HepG2 (cell line): Measurements from ENCODE around the gene KLHL3. TPM values are rescaled to one million over a fixed set of nuclear protein-coding genes. Genes with fewer than 3 reads are reported as not detected.
A peak's percentile ranks its signal among the peaks of the same experiment; 100 is the strongest.

Experiments used
- FOSL1 ChIP-seq: sonication (generic); formaldehyde crosslinking; IDR thresholded peaks from 2 replicates; pipeline ENCODE4 v1.9.0; 2021; ENCODE audit warnings: missing genetic modification reagents, borderline replicate concordance
- HES4 ChIP-seq: sonication (generic); formaldehyde crosslinking; IDR thresholded peaks from 2 replicates; pipeline ENCODE4 v1.9.0; 2021; ENCODE audit warnings: mild to moderate bottlenecking, missing genetic modification reagents, borderline replicate concordance
- PAF1 ChIP-seq: IDR thresholded peaks from 2 replicates; pipeline ENCODE4 v1.6.1; 2016; ENCODE audit warnings: missing genetic modification reagents, missing compliant biosample characterization
- PAX8 ChIP-seq: sonication (generic); formaldehyde crosslinking; IDR thresholded peaks from 2 replicates; pipeline ENCODE4 v1.8.0; 2022; ENCODE audit warnings: mild to moderate bottlenecking, missing genetic modification reagents, borderline replicate concordance
- PPARG ChIP-seq: conservative IDR thresholded peaks from 2 replicates; pipeline ENCODE4 v1.6.1; 2016; ENCODE audit warnings: missing biosample characterization, missing genetic modification reagents
- RFX5 ChIP-seq: IDR thresholded peaks from 2 replicates; pipeline ENCODE4 v1.6.1; 2011; ENCODE audit warnings: low read depth, low read length, improper control_type of control experiment
- SAP130 ChIP-seq: IDR thresholded peaks from 2 replicates; pipeline ENCODE4 v1.6.1; 2016; ENCODE audit warnings: low read depth
- SMC3 ChIP-seq: IDR thresholded peaks from 2 replicates; pipeline ENCODE4 v1.6.1; 2011; ENCODE audit warnings: low read length, improper control_type of control experiment
- SOX13 ChIP-seq, 3 experiments: fragments of 450-650 bp in 1 of 3; sonication (generic) in 1 of 3; formaldehyde crosslinking in 1 of 3; IDR thresholded peaks in 2 of 3; conservative IDR thresholded peaks in 1 of 3; 2 replicates each; pipeline versions ENCODE4 v1.5.0 to v1.6.1; 2016 to 2020; ENCODE audit warnings: antibody characterized with exemption in 1 of 3, mild to moderate bottlenecking in 1 of 3, missing compliant biosample characterization in 1 of 3, missing genetic modification reagents in 1 of 3, moderate library complexity in 1 of 3
- SP4 ChIP-seq: sonication (generic); formaldehyde crosslinking; IDR thresholded peaks from 2 replicates; pipeline ENCODE4 v1.8.1; 2023; ENCODE audit warnings: mild to moderate bottlenecking, missing genetic modification reagents
- TBP ChIP-seq: sonication (generic); formaldehyde crosslinking; IDR thresholded peaks from 2 replicates; pipeline ENCODE4 v1.5.0; 2020; ENCODE audit warnings: missing genetic modification reagents
- U2AF1 ChIP-seq: fragments of 200-400 bp; formaldehyde crosslinking; optimal IDR thresholded peaks from 2 replicates; pipeline ENCODE3; 2017; ENCODE audit warnings: mild to moderate bottlenecking, low read depth, low read length
- ZBTB7A ChIP-seq: sonication (generic); formaldehyde crosslinking; IDR thresholded peaks from 2 replicates; pipeline ENCODE4 v1.8.0; 2022; ENCODE audit warnings: mild to moderate bottlenecking, missing genetic modification reagents
- ZC3H4 ChIP-seq: sonication (generic); formaldehyde crosslinking; IDR thresholded peaks from 2 replicates; pipeline ENCODE4 v1.4.0; 2020; ENCODE audit warnings: missing genetic modification reagents, borderline replicate concordance
- ZKSCAN8 ChIP-seq: IDR thresholded peaks from 2 replicates; pipeline ENCODE4 v1.6.1; 2016; ENCODE audit warnings: borderline replicate concordance, missing genetic modification reagents, missing compliant biosample characterization
- ZNF232 ChIP-seq: sonication (generic); formaldehyde crosslinking; IDR thresholded peaks from 2 replicates; pipeline ENCODE4 v1.4.0; 2020; ENCODE audit warnings: missing genetic modification reagents, borderline replicate concordance
- ZNF619 ChIP-seq: sonication (generic); formaldehyde crosslinking; IDR thresholded peaks from 2 replicates; pipeline ENCODE4 v1.4.0; 2020; ENCODE audit warnings: mild to moderate bottlenecking, missing genetic modification reagents
- ZNF75D ChIP-seq: sonication (generic); formaldehyde crosslinking; IDR thresholded peaks from 2 replicates; pipeline ENCODE4 v1.8.1; 2023; ENCODE audit warnings: missing genetic modification reagents, mild to moderate bottlenecking, borderline replicate concordance
- ZNF761 ChIP-seq: sonication (generic); formaldehyde crosslinking; conservative IDR thresholded peaks from 2 replicates; pipeline ENCODE4 v1.4.0; 2020; ENCODE audit warnings: mild to moderate bottlenecking, missing genetic modification reagents
- polyA plus RNA-seq, 8 experiments: library from polyadenylated mRNA; depleted of rRNA in 3 of 8; stranded (reverse) in 7 of 8; unstranded in 1 of 8; fragments of >200 nt; fragmentation: Illumina TruSeq in 4 of 8; extraction: Trizol in 4 of 8; gene quantifications; 2 replicates each; pipeline versions ENCODE4 v1.2.1 to v1.2.3, GENCODE V29; 2011 to 2016; ENCODE audit warnings: low read depth in 4 of 8, missing spikeins in 1 of 8, mixed read lengths in 1 of 8; ENCODE audit not compliant: insufficient read depth in 1 of 8
- total RNA-seq, 5 experiments: library from RNA; depleted of rRNA; stranded (reverse); fragments of >200 nt; fragmentation: Illumina TruSeq; extraction: Trizol; gene quantifications; 2 replicates each; pipeline ENCODE4 v1.2.3, GENCODE V29; 2016; ENCODE audit warnings: low read depth in 1 of 5
- TF ChIP-seq, protein P1 (sequence below): sonication (generic); formaldehyde crosslinking; IDR thresholded peaks from 2 replicates; pipeline ENCODE4 v1.5.0; 2020; ENCODE audit warnings: missing genetic modification reagents
- TF ChIP-seq, protein P2 (sequence below): sonication (generic); formaldehyde crosslinking; IDR thresholded peaks from 2 replicates; pipeline ENCODE4 v1.5.1; 2020; ENCODE audit warnings: mild to moderate bottlenecking, missing genetic modification reagents, moderate library complexity
- TF ChIP-seq, protein P3 (sequence below): sonication (generic); formaldehyde crosslinking; IDR thresholded peaks from 2 replicates; pipeline ENCODE4 v1.5.1; 2020; ENCODE audit warnings: mild to moderate bottlenecking, missing genetic modification reagents, moderate library complexity
- TF ChIP-seq, protein P4 (sequence below): sonication (generic); formaldehyde crosslinking; IDR thresholded peaks from 2 replicates; pipeline ENCODE4 v1.4.0; 2020; ENCODE audit warnings: missing genetic modification reagents

The KLHL3 gene
- total and polyA plus RNA-seq, 2 of the 13 experiments (the other 11 are each of a cell fraction or from before 2014, with no cell fraction given): 0.02 to 0.08 TPM

DNA sequence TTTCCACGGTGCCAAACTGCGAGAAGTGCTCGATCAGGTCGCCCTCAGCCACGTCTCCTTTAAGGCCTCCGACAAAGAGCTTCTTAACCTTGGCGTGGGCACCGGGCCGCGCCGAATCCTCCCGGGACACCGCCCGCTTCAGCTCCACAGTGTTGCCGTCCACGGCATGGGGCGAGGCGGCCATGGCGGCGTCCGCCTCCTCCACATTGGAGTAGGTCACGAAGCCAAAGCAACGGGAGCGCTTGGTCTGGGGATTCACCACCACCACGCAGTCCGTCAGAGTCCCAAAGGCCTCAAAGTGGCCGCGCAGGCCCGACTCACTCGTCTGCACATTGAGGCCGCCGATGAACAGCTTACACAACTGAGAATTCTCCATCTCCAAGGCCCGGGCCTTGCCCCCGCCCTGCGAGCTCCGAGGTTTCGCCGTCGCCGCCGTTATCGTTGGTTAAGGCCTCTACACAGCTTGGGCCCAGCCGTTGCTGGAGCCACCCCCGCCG is 17.9 kb upstream of the KLHL3 start (continued):
- TF ChIP-seq TBP (CRISPR knock-in tag) (no peak), PAX8 (CRISPR knock-in tag) (no peak), FOSL1 (CRISPR knock-in tag) (no peak), PPARG (CRISPR knock-in tag) (no peak), SP4 (CRISPR knock-in tag) (no peak), HES4 (CRISPR knock-in tag) (peak; percentile 88; the same call in 1 of the 2 replicates), ZNF232 (peak; percentile 24; the same call in 1 of the 2 replicates), U2AF1 (no peak), ZNF619 (CRISPR knock-in tag) (no peak), PAF1 (CRISPR knock-in tag) (0 out of 2 replicates have a peak, but pooled peaks have one; percentile 9), RFX5 (no peak), ZNF75D (CRISPR knock-in tag) (no peak), ZNF761 (CRISPR knock-in tag) (no peak), SMC3 (no peak), SOX13 (IDR thresholded peaks at IDR 0.05) (no peak), SOX13 (CRISPR knock-in tag; conservative IDR thresholded peaks at IDR 0.05 in 1 of 2, IDR thresholded peaks at IDR 0.05 in 1 of 2) (no peak), SAP130 (no peak), ZC3H4 (CRISPR knock-in tag) (0 out of 2 replicates have a peak, but pooled peaks have one; percentile 42), ZBTB7A (no peak), ZKSCAN8 (CRISPR knock-in tag) (no peak)
- TF ChIP-seq, protein P1, sequence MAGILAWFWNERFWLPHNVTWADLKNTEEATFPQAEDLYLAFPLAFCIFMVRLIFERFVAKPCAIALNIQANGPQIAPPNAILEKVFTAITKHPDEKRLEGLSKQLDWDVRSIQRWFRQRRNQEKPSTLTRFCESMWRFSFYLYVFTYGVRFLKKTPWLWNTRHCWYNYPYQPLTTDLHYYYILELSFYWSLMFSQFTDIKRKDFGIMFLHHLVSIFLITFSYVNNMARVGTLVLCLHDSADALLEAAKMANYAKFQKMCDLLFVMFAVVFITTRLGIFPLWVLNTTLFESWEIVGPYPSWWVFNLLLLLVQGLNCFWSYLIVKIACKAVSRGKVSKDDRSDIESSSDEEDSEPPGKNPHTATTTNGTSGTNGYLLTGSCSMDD (CRISPR knock-in tag): no peak
- TF ChIP-seq, protein P2, sequence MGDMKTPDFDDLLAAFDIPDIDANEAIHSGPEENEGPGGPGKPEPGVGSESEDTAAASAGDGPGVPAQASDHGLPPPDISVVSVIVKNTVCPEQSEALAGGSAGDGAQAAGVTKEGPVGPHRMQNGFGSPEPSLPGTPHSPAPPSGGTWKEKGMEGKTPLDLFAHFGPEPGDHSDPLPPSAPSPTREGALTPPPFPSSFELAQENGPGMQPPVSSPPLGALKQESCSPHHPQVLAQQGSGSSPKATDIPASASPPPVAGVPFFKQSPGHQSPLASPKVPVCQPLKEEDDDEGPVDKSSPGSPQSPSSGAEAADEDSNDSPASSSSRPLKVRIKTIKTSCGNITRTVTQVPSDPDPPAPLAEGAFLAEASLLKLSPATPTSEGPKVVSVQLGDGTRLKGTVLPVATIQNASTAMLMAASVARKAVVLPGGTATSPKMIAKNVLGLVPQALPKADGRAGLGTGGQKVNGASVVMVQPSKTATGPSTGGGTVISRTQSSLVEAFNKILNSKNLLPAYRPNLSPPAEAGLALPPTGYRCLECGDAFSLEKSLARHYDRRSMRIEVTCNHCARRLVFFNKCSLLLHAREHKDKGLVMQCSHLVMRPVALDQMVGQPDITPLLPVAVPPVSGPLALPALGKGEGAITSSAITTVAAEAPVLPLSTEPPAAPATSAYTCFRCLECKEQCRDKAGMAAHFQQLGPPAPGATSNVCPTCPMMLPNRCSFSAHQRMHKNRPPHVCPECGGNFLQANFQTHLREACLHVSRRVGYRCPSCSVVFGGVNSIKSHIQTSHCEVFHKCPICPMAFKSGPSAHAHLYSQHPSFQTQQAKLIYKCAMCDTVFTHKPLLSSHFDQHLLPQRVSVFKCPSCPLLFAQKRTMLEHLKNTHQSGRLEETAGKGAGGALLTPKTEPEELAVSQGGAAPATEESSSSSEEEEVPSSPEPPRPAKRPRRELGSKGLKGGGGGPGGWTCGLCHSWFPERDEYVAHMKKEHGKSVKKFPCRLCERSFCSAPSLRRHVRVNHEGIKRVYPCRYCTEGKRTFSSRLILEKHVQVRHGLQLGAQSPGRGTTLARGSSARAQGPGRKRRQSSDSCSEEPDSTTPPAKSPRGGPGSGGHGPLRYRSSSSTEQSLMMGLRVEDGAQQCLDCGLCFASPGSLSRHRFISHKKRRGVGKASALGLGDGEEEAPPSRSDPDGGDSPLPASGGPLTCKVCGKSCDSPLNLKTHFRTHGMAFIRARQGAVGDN: peak; percentile 5; the same call in 1 of the 2 replicates
- TF ChIP-seq, protein P3, sequence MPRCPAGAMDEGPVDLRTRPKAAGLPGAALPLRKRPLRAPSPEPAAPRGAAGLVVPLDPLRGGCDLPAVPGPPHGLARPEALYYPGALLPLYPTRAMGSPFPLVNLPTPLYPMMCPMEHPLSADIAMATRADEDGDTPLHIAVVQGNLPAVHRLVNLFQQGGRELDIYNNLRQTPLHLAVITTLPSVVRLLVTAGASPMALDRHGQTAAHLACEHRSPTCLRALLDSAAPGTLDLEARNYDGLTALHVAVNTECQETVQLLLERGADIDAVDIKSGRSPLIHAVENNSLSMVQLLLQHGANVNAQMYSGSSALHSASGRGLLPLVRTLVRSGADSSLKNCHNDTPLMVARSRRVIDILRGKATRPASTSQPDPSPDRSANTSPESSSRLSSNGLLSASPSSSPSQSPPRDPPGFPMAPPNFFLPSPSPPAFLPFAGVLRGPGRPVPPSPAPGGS (CRISPR knock-in tag): no peak
- TF ChIP-seq, protein P4, sequence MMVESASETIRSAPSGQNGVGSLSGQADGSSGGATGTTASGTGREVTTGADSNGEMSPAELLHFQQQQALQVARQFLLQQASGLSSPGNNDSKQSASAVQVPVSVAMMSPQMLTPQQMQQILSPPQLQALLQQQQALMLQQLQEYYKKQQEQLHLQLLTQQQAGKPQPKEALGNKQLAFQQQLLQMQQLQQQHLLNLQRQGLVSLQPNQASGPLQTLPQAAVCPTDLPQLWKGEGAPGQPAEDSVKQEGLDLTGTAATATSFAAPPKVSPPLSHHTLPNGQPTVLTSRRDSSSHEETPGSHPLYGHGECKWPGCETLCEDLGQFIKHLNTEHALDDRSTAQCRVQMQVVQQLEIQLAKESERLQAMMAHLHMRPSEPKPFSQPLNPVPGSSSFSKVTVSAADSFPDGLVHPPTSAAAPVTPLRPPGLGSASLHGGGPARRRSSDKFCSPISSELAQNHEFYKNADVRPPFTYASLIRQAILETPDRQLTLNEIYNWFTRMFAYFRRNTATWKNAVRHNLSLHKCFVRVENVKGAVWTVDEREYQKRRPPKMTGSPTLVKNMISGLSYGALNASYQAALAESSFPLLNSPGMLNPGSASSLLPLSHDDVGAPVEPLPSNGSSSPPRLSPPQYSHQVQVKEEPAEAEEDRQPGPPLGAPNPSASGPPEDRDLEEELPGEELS (CRISPR knock-in tag): no peak
